ENCODE measurements around the gene MMP2.

DNA sequence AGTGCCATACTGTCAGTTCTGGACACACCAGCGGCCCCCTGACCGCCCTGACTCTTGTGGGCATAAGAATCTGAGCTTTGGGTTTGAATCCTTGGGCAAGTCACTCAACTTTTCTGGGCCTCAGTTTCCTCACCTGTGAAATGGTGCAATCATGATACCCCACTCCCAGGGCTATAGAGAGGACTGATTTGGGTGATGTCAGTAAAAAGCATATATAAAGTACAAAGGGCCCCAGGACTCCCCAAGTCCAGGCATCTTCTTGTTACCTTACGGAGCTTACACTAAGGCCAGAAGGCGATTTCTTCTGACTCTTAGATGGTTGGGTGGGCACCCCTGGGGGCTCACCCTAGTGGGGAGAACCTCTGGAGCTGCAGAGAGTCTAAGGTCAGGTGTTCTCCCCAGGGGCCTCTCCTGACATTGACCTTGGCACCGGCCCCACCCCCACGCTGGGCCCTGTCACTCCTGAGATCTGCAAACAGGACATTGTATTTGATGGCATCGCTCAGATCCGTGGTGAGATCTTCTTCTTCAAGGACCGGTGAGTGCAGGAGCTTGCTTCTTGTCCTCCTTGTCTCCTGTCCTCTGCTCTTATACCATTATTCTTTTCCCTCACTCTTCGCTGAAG is 13.9 kb downstream of the MMP2 start:
- TF ChIP-seq CTCF (conservative IDR thresholded peaks at IDR 0.05), result no peak
- no peak for TF ChIP-seq ZFX (IDR thresholded peaks at IDR 0.05)

Data from C4-2B (cell line).